GM21717 (cell line): ENCODE measurements around the gene SYNJ2.
A peak's percentile ranks its signal among the peaks of the same experiment; 100 is the strongest.

Source experiments
- ATAC-seq: cut with Tn5 transposase; IDR thresholded peaks from one replicate; pipeline ENCODE4 v1.9.1; 2021; ENCODE audit warnings: mild to moderate bottlenecking, moderate library complexity; ENCODE audit not compliant: unreplicated experiment

Gene SYNJ2

DNA sequence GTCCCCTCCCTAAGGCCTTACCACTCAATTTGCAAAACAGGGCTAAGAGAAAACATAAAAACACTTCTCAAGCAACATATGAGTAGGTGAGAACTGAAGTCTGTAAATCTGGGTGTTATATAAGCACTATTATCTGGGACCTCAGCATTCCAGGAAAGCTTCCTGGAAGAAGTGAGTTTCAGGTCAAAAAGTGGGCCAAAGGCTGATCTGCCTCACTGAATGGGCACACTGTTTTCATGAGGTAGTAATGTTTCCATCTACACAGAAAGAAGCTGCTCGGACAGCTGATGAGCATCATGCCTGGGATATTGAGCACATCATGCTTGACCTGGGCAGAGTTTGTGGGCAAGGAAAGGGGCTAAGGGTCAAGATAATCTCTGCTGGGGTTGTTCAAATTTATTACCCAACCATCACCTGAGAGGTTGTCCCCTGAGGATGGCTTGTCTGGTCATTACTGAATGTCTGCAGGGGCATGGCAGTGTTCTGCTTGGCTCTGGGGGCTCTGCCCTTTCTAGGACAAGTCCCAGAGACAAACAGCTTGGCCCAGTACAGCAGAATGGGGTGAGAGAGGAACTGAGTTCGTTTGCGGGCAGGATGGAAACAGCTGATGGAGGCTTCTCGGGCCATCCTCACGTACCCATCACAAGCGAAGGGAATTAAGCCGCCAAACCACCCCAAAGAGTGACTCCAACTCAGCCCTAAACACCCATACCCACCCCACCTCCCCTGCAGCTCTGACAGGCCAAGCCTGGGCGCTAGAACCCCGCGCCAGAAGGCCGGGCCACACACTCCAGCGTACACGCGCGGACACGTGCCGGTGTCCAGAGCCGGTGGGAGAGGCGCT is 1.2 kb upstream of the SYNJ2 start:
- ATAC-seq, result peak; percentile 32

DNA sequence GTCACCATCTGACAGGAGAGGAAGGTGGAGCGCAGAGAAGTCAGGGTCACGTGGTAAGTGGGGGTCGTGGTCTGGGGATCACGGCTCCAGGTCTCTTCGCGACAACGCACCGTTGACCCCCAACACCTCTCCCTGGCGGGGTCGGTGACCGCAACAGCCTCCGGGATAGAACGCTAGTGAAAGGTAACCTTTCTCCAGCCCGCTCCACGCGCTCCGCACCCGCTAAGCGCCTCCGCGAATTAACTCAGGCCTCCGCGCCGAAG is 600 bp upstream of the SYNJ2 start:
- ATAC-seq, result no peak

GRCh38 chr6:157982102-157982562 is 469 bp downstream of the SYNJ2 start:
- peak; percentile 51 for ATAC-seq

DNA sequence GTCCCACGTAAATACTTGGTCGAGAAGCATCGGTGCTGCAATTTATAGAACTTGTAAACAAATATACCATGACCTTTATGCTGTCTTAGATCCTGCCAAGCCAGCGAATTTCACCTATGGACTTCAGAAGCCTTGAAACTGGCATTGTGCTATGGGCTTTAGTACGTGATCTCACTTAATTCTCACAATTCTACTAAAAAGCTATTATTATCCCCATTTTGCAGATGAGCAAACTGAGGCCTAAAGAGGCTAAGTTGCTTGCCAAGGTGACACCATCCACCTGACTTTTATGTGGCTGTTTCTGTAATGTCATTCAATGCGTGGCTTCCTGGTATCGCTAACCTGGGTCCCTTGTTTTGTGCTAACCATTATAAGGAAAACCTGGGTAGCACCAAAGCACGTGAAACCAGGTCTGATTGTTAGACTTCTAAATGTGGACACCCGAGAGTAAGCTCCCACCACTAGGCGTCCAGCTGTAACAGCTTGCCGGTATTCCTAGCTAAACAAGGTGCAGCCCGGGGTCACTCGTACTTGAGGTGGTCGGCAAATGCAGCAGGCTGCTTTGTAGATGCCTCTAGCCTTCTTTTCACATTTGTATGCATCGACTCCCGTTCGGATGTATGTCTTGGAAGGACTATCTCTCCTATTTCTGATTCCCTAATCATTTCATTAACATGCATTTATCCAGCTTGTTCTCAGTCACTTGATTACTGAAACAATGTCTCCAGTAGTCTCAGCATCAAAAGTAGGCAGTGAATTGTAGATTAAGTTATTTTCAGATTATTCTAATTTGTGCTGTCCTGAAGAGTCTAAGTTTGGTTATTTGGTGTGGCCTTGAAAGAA is 1.1 kb downstream of the SYNJ2 start:
- ATAC-seq, result no peak

DNA sequence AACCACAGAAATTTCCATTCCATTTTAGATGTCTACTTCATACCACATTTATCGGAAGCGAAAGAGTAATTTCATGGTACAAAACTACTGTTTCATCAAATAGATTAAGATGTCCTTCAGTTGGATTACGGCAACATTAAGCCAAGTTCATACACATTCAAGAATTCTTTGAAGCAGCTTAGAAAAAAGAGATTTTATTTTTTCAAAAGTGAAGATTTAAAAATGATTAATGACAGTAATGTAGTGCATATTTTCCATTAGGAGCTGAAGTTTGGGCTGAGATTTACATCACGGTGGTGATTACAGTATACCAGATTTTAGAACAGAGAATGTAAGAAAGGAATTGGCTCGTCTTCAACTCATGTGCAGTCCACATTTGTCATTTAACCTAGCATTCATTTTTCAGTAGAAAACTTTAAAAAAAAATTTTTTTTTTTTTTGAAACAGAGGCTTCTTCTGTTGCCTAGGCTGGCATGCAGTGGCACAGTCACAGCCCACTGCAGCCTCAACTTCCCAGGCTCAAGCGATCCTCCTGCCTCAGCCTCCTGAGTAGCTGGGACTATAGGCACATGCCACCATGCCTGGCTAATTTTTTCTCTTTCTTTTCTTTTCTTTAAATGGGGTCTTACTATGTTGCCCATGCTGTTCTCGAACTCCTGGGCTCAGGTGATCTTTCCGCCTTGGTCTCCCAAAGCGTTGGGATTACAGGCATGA is 1.9 kb downstream of the SYNJ2 start:
- ATAC-seq, result no peak

DNA sequence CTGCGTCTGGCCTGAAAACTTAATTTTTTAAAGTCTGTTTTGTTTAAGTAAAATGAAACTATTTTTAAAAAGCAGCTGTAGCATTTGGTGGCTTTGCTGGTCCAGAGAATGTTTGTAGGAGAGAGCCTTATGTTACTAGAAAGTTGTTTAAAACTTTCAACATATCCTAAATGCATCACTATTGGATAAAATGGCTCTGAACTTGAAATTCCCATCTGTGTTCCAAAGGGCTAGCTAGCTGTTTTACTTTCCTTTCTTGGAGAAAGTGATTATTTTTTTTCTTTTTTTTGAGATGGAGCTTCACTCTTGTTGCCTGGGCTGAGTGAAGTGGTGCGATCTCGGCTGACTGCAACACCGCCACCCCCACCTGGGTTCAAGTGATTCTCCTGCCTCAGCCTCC is 2.5 kb downstream of the SYNJ2 start:
- ATAC-seq, result no peak

GRCh38 chr6:157984686-157985225 is 3.1 kb downstream of the SYNJ2 start:
- ATAC-seq, result no peak

- ATAC-seq, result no peak
Measured at GRCh38 chr6:157985378-157986155, 3.9 kb downstream of the SYNJ2 start.

DNA sequence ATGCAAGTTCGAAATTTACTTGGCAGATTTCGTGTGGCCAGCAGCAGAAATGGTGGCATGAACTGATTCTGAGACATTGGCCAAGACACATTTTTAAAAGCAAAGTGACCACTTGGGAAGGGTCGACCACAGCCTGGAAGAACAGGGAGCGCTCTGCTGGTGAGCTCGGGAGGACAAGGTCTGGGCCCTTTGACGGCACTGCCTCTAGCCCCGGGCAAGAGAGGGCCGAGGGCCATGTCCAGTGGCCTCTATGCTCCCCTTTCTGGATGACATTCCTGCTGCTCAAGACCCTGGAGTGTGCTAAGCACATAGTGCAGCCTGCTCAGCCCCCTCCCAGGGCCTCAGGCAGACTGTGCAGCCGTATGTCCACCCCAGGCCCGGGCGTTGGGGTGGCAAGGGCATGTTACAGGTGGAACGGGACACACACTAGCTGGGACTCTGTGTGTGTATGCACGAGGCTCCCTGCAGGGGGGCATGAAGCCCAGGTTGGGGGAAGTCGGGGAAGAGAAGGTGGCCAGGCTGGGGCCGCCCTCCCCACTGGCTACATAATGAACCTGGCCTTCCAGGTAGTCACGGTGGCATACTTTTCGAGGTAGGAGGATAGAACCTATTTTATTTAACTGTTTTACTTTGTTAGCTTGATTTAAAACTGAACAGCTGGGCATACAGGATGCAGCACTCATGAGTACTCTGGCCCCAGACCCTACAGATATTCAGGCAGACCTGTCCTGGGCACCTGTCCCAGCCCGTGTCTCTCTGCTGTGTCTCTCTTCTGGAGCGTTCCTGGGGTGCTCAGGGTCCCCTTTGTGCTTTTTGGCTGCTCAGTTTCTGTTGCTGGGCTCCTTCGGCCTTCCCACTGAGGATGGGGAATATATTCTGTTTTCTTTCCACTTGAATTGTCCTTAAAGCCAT is 6.4 kb downstream of the SYNJ2 start:
- ATAC-seq, result no peak

- no peak for ATAC-seq
Measured at GRCh38 chr6:157988700-157989063, 7.0 kb downstream of the SYNJ2 start.

DNA sequence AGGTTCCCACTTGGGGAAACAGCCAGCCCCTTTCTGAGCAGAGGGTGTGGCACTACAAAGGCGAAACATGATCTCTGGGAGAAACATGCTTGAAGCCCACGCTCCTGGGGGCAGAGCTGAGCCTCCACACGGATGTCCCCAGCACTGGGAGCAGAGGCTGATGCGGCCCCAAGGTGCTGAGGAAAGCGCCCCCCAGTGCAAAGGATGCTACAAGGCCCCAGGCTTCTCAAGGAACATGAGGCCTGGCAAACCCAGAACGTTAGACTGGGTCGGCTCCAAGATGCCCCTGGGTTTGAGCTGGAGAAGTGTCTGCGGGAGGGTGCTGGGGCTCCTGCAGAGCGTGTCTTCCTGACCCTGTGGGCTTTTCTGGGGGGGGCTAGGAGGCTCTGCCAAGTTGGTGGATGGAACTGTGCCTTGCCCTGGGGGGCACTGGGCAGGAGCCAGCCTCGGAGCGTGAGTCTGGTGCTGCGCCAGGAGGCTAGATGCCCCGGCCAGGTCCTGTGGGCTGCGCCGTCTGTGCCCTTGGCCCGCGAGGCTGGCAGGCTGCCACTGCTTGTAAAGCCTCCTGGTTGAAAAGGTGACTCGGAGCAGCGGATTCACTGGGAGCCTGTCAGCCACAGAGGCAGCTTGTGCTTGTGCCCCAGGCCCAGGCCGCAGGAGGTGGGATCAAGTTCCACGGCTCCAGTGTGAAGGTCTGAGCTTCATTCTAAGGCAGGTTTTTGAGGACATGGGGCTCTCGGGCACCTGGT is 8.1 kb downstream of the SYNJ2 start:
- ATAC-seq, result no peak

DNA sequence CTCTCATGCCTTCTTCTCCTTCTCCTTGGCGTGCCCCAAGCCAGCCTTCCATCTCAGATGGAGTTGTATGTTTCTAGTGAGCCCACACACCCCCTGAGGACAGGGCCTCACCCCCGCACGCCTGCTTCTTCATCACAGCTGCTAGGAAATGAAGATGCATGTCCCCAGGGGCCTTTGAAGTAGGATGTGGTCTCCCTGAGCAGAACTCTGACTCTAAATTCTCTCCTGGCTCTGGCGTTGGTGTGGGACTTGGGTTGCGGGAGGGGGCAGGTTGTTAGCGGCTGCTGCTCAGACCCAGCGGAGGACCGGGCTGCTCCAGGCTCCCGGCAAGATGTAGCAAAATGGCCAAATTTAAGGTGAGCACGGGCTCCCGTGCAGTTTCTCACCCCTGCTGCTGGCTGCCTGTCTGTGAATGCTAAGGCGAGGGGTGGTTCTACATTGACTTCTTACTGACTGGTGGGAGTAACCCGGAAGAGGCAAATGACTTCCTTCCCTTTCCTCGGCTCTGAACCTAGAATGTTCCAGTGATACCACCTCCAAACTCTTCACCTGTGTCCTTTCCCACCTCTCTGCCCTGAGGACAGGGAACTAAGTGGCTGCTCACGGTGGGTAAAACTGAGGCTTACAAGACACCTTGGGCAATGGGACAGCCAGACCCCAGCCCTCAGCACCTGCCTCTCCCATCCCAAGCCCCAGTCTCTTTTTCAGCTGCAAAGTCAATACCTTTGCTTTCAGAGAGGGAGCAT is 8.8 kb downstream of the SYNJ2 start:
- ATAC-seq, result no peak

DNA sequence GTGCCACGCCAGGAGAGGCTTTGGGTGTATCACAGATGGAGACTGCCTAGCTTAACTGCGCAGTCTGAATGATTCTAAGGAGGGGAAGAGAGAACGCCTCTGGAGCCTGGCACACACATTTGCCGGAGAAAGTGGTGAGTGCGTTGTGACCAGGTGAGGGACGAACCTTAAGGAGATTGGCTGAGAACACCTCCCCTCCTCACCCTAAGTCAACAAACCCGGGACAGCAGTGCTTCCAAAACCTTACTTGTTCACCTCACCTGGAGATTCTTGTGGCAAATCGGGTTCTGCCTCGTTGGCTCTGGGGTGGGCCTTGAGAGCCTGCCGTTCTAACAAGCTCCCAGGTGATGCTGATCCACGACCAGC is 9.4 kb downstream of the SYNJ2 start:
- no peak for ATAC-seq

- no peak for ATAC-seq
Measured at GRCh38 chr6:157993076-157993475, 11.4 kb downstream of the SYNJ2 start.

GRCh38 chr6:157994125-157994795 is 12.6 kb downstream of the SYNJ2 start:
- no peak for ATAC-seq

GRCh38 chr6:157995458-157995857 is 13.8 kb downstream of the SYNJ2 start:
- ATAC-seq, result no peak

GRCh38 chr6:157996201-157996712 is 14.6 kb downstream of the SYNJ2 start:
- ATAC-seq, result no peak
